Measurements from ENCODE around the gene CUX1.

GRCh38 chr7:102239206-102239820 lies 421.9 kb downstream of the CUX1 start:
- no peak for TF ChIP-seq CTCF (conservative IDR thresholded peaks at IDR 0.05 in 1 of 2, IDR thresholded peaks at IDR 0.05 in 1 of 2; ENCODE audit: low read depth in 1 of 2, low read length in 2 of 2)
- no peak for TF ChIP-seq EZH2 (IDR thresholded peaks at IDR 0.05; ENCODE audit: low read length, missing control alignments)

Data from fibroblast of lung (primary cell).